Panc1 (cell line): ENCODE results near the gene IGSF21.

Source experiments
- CTCF ChIP-seq: fragments of 450-650 bp; IDR thresholded peaks from 2 replicates; pipeline ENCODE4 v1.5.1; 2017; ENCODE audit warnings: mild to moderate bottlenecking
- POLR2AphosphoS5 ChIP-seq: IDR thresholded peaks from 2 replicates; pipeline ENCODE4 v1.6.1; 2012; ENCODE audit warnings: mild to moderate bottlenecking, low read depth, low read length, moderate library complexity
- REST ChIP-seq, 2 experiments: IDR thresholded peaks; 2 replicates each; pipeline ENCODE4 v1.6.1; 2011 to 2012; ENCODE audit warnings: low read depth in 2 of 2, control low read depth in 1 of 2, low read length in 1 of 2, mild to moderate bottlenecking in 1 of 2, moderate library complexity in 1 of 2; ENCODE audit not compliant: insufficient read depth in 1 of 2
- SIN3A ChIP-seq: IDR thresholded peaks from 2 replicates; pipeline ENCODE4 v1.6.1; 2012; ENCODE audit warnings: low read depth, mild to moderate bottlenecking, low read length, moderate library complexity, borderline replicate concordance; ENCODE audit not compliant: insufficient read depth
- TCF7L2 ChIP-seq: IDR thresholded peaks from 2 replicates; pipeline ENCODE4 v1.6.1; 2011; ENCODE audit warnings: mild to moderate bottlenecking, low read depth, low read length, inconsistent platforms

- no peak for TF ChIP-seq CTCF
- no peak for TF ChIP-seq POLR2AphosphoS5
- TF ChIP-seq REST (IDR thresholded peaks at IDR 0.05; ENCODE audit: insufficient read depth in 1 of 2, low read depth in 2 of 2, low read length in 1 of 2): no peak
- TF ChIP-seq SIN3A: no peak
- no peak for TF ChIP-seq TCF7L2
These were observed 310.0 kb downstream of the IGSF21 start for GRCh38 chr1:18417316-18418269.
